Measurements from ENCODE around the gene MYO18B. TPM values are rescaled to one million over a fixed set of nuclear protein-coding genes. Genes with fewer than 3 reads are reported as not detected.

MYO18B gene
- polyA plus RNA-seq, 3 donors = not detected

DNA sequence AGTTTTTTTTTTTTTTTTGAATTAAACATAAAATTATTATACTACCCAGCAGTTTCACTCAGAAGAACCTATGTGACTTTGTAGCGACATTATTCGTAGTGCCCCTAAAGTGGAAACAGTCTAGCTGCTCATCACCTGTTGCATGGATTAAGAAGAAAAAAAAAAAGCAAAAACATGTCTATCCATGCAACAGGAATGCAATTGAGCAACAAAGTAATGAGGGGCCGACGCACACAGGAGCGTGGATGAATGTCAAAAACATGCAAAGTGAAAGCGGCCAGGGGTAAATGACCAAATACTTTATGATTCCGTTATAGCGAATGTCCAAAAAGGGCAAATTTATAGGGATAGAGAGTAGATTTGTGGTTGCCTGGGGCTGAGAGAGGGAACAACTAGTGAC is 16.3 kb downstream of the MYO18B start:
- WGBS (ENCODE audit: insufficient coverage) = 90% methylated on average over 6 of the region's 8 CpGs

DNA sequence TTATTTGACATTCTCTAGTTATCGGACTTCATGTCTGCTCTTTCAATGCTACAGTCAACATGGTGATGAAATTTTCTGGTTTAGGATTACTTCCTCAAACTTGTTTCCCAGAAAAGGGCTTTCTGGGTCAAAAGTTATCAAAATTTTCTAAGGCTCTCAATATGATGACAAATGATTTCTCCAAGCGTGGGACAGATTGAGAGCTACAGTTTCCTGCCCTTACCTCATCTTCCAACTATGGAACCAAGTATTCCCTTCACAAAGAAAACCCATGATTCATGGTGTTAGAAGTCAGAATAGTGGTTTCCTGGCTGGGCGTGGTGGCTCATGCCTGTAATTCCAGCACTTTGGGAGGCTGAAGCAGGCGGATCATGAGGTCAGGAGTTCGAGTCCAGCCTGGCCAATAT is 17.8 kb downstream of the MYO18B start:
- H3K4me3 Mint-ChIP-seq = no peak overlapping the region
- peak overlapping the region in 2 of 7 donors; percentile 13 to 62 for H3K27ac Mint-ChIP-seq
- Histone ChIP-seq H3K4me2 (replicated peaks; ENCODE audit: extremely low read depth, low read length, poor library complexity, severe bottlenecking) (peak overlapping the region; percentile 28), H2AFZ (ENCODE audit: insufficient read depth, low read depth, low read length, poor library complexity, severe bottlenecking) (no peak overlapping the region), H3K79me2 (ENCODE audit: insufficient read depth, low read length) (no peaks in the 10 kb centered on the region), H3K9ac (ENCODE audit: insufficient read depth, low read length, poor library complexity, severe bottlenecking) (no peak overlapping the region), H3K4me1 (ENCODE audit: control insufficient read depth in 1 of 2, insufficient read depth in 2 of 2, low read length in 2 of 2) (peaks cover 14 to 16% of the 10 kb centered on the region in 2 donors), H4K20me1 (ENCODE audit: insufficient read depth, low read length) (no peaks in the 10 kb centered on the region), H3K36me3 (replicated peaks in 1 of 2; ENCODE audit: control insufficient read depth in 1 of 2, insufficient read depth in 2 of 2, low read length in 2 of 2) (no peaks in the 10 kb centered on the region), H3K27ac (ENCODE audit: low read depth in 1 of 2, low read length in 2 of 2) (no peak overlapping the region), H3K4me3 (replicated peaks in 1 of 3; ENCODE audit: low read depth in 2 of 3, low read length in 3 of 3) (no peak overlapping the region), H3K27me3 (ENCODE audit: control insufficient read depth in 2 of 2, insufficient read depth in 2 of 2, low read length in 2 of 2) (no peaks in the 10 kb centered on the region), H3K9me3 (replicated peaks in 1 of 2; ENCODE audit: control insufficient read depth in 1 of 2, insufficient read depth in 1 of 2, low read length in 2 of 2) (peaks cover 0 to 2% of the 10 kb centered on the region in 2 donors)
- TF ChIP-seq, protein P1, sequence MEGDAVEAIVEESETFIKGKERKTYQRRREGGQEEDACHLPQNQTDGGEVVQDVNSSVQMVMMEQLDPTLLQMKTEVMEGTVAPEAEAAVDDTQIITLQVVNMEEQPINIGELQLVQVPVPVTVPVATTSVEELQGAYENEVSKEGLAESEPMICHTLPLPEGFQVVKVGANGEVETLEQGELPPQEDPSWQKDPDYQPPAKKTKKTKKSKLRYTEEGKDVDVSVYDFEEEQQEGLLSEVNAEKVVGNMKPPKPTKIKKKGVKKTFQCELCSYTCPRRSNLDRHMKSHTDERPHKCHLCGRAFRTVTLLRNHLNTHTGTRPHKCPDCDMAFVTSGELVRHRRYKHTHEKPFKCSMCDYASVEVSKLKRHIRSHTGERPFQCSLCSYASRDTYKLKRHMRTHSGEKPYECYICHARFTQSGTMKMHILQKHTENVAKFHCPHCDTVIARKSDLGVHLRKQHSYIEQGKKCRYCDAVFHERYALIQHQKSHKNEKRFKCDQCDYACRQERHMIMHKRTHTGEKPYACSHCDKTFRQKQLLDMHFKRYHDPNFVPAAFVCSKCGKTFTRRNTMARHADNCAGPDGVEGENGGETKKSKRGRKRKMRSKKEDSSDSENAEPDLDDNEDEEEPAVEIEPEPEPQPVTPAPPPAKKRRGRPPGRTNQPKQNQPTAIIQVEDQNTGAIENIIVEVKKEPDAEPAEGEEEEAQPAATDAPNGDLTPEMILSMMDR (IDR thresholded peaks at IDR 0.05) = no peak
- peaks cover 0 to 2% (median 0%) of the 10 kb centered on the region in 7 donors for H3K9me3 Mint-ChIP-seq
- 0% methylated on average over 1 of the region's 5 CpGs for WGBS (ENCODE audit: insufficient coverage)
- H3K4me1 Mint-ChIP-seq = peaks cover 19% of the 10 kb centered on the region
- intact Hi-C loops (cut with micrococcal nuclease) = no loop called here
- peak; percentile 58 to 82 (median 66) for DNase-seq
- peaks cover 0 to 10% (median 8%) of the 10 kb centered on the region in 3 donors for H3K27me3 Mint-ChIP-seq (ENCODE audit: low read depth in 3 of 3)
- no peaks in the 10 kb centered on the region for H3K36me3 Mint-ChIP-seq

More for the DNA sequence above, 16.3 kb downstream of the MYO18B start:
- TF ChIP-seq, protein P1 (IDR thresholded peaks at IDR 0.05) = no peak
- H3K36me3 Mint-ChIP-seq = no peaks in the 10 kb centered on the region
- no peak overlapping the region for H3K27ac Mint-ChIP-seq
- intact Hi-C loops (cut with micrococcal nuclease) = no loop called here
- Histone ChIP-seq H2AFZ (ENCODE audit: insufficient read depth, low read depth, low read length, poor library complexity, severe bottlenecking) (no peak overlapping the region), H4K20me1 (ENCODE audit: insufficient read depth, low read length) (no peaks in the 10 kb centered on the region), H3K4me2 (replicated peaks; ENCODE audit: extremely low read depth, low read length, poor library complexity, severe bottlenecking) (no peak overlapping the region), H3K9ac (ENCODE audit: insufficient read depth, low read length, poor library complexity, severe bottlenecking) (no peak overlapping the region), H3K4me1 (ENCODE audit: control insufficient read depth in 1 of 2, insufficient read depth in 2 of 2, low read length in 2 of 2) (peaks cover 14 to 16% of the 10 kb centered on the region in 2 donors), H3K27me3 (ENCODE audit: control insufficient read depth in 2 of 2, insufficient read depth in 2 of 2, low read length in 2 of 2) (no peaks in the 10 kb centered on the region), H3K79me2 (ENCODE audit: insufficient read depth, low read length) (no peaks in the 10 kb centered on the region), H3K4me3 (replicated peaks in 1 of 3; ENCODE audit: low read depth in 2 of 3, low read length in 3 of 3) (no peak overlapping the region), H3K9me3 (replicated peaks in 1 of 2; ENCODE audit: control insufficient read depth in 1 of 2, insufficient read depth in 1 of 2, low read length in 2 of 2) (no peaks in the 10 kb centered on the region), H3K36me3 (replicated peaks in 1 of 2; ENCODE audit: control insufficient read depth in 1 of 2, insufficient read depth in 2 of 2, low read length in 2 of 2) (no peaks in the 10 kb centered on the region), H3K27ac (ENCODE audit: low read depth in 1 of 2, low read length in 2 of 2) (no peak overlapping the region)
- H3K27me3 Mint-ChIP-seq (ENCODE audit: low read depth in 3 of 3) = peaks cover 0 to 12% (median 8%) of the 10 kb centered on the region in 3 donors
- H3K9me3 Mint-ChIP-seq = peaks cover 0 to 4% (median 0%) of the 10 kb centered on the region in 7 donors
- no peak for DNase-seq
- H3K4me3 Mint-ChIP-seq = peak overlapping the region in 1 of 2 donors; percentile 7
- H3K4me1 Mint-ChIP-seq = peaks cover 19% of the 10 kb centered on the region
